HepG2 (cell line): ENCODE measurements around the gene CSTF3. TPM values are rescaled to one million over a fixed set of nuclear protein-coding genes. Genes with fewer than 3 reads are reported as not detected.

Experiments
- ATAC-seq: fragments of 200-7000 bp; cut with Tn5 transposase; 3 replicates; pipeline ENCODE4 v1.9.1; 2020; ENCODE audit warnings: mild to moderate bottlenecking, moderate library complexity
- BruUV-seq: library from RNA; stranded (reverse); fragments of 400-500 nt; replicated peaks from 2 replicates; lab custom pipeline; 2021; lab: Mats Ljungman, UMichigan
- CTCF ChIA-PET: fragments of 300-600 bp; formaldehyde crosslinking; extraction: SDS; loops from one replicate; lab custom pipeline; 2021; ENCODE audit warnings: low total read pairs, inconsistent platforms, low intra/inter-chr PET ratio; lab: Yijun Ruan, JAX
- POLR2A ChIA-PET: fragments of 350-600 bp; sonication (Branson Sonifier 250); formaldehyde crosslinking; loops from one replicate; lab custom pipeline; 2020; ENCODE audit warnings: antibody characterized with exemption, inconsistent platforms; lab: Yijun Ruan, JAX
- DNase-seq: peaks from one replicate; pipeline ENCODE4 v3.0.0-alpha.2; 2015; ENCODE audit warnings: low spot score
- FAIRE-seq: peaks from 3 replicates; lab custom pipeline; 2011; peaks lifted over from hg19 to GRCh38; lab: Jason Lieb, UNC
- H2AFZ ChIP-seq: one replicate; pipeline ENCODE4 v1.6.1; 2011; ENCODE audit warnings: low read length, inconsistent platforms
- H3K27ac ChIP-seq: fragments of 300-600 bp; 3 replicates; pipeline ENCODE4 v1.8.0; 2011; ENCODE audit warnings: mixed run types, mild to moderate bottlenecking, mixed read lengths, low read length, inconsistent platforms; ENCODE audit not compliant: insufficient read depth; ENCODE audit errors: extremely low read length
- H3K27me3 ChIP-seq, 2 experiments: fragments of 200-600 bp in 1 of 2; 2 replicates in 1 of 2; 3 replicates in 1 of 2; pipeline versions ENCODE4 v1.6.0 to v1.8.0; 2011; ENCODE audit warnings: low read length in 2 of 2, mild to moderate bottlenecking in 2 of 2, moderate library complexity in 2 of 2, inconsistent platforms in 1 of 2; ENCODE audit not compliant: insufficient read depth in 2 of 2, control insufficient read depth in 1 of 2
- H3K36me3 ChIP-seq, 2 experiments: fragments of 200-600 bp in 1 of 2; replicated peaks in 1 of 2; 2 replicates in 1 of 2; 3 replicates in 1 of 2; pipeline versions ENCODE4 v1.5.1 to v1.8.0; 2011; ENCODE audit warnings: low read length in 2 of 2, inconsistent platforms in 1 of 2; ENCODE audit not compliant: insufficient read depth in 2 of 2, control insufficient read depth in 1 of 2
- H3K4me1 ChIP-seq: 2 replicates; pipeline ENCODE4 v1.5.1; 2012; ENCODE audit warnings: low read length, inconsistent platforms; ENCODE audit not compliant: insufficient read depth
- H3K4me2 ChIP-seq: 2 replicates; pipeline ENCODE4 v1.6.0; 2011; ENCODE audit warnings: low read depth, low read length, inconsistent platforms
- H3K4me3 ChIP-seq, 3 experiments: fragments of 200-600 bp in 1 of 3; sonication (generic), shearing (Covaris generic) in 1 of 3; replicated peaks in 1 of 3; 2 replicates each; pipeline ENCODE4 v1.5.1; 2011 to 2016; ENCODE audit warnings: low read length in 3 of 3, inconsistent platforms in 2 of 3, low read depth in 2 of 3, mild to moderate bottlenecking in 2 of 3, control low read depth in 1 of 3, mixed read lengths in 1 of 3; ENCODE audit not compliant: insufficient read depth in 1 of 3
- H3K79me2 ChIP-seq: one replicate; pipeline ENCODE4 v1.6.1; 2011; ENCODE audit warnings: low read length, inconsistent platforms; ENCODE audit not compliant: insufficient read depth
- H3K9ac ChIP-seq: 2 replicates; pipeline ENCODE4 v1.6.0; 2011; ENCODE audit warnings: mild to moderate bottlenecking, low read depth, low read length, inconsistent platforms; ENCODE audit not compliant: insufficient read depth
- H3K9me3 ChIP-seq: 2 replicates; pipeline ENCODE4 v1.5.1; 2012; ENCODE audit warnings: mild to moderate bottlenecking, low read length
- H4K20me1 ChIP-seq: 2 replicates; pipeline ENCODE4 v1.6.0; 2011; ENCODE audit warnings: inconsistent platforms, mild to moderate bottlenecking, low read length, moderate library complexity; ENCODE audit not compliant: insufficient read depth
- HMG20B ChIP-seq: conservative IDR thresholded peaks from 2 replicates; pipeline ENCODE4 v1.6.1; 2016; ENCODE audit warnings: missing genetic modification reagents, missing compliant biosample characterization
- KDM5B ChIP-seq: sonication (generic); formaldehyde crosslinking; IDR thresholded peaks from 2 replicates; pipeline ENCODE4 v1.4.0; 2020; ENCODE audit warnings: missing genetic modification reagents, mild to moderate bottlenecking, borderline replicate concordance
- KLF9 ChIP-seq: IDR thresholded peaks from 2 replicates; pipeline ENCODE4 v1.6.1; 2016; ENCODE audit warnings: low read depth
- RFX3 ChIP-seq: IDR thresholded peaks from 2 replicates; pipeline ENCODE4 v1.6.1; 2016; ENCODE audit warnings: missing biosample characterization, missing genetic modification reagents
- SNRNP70 ChIP-seq: fragments of 200-400 bp; formaldehyde crosslinking; IDR thresholded peaks from 2 replicates; pipeline ENCODE4 v1.6.1; 2017; ENCODE audit warnings: mild to moderate bottlenecking, low read depth, low read length, moderate library complexity
- ZFP62 ChIP-seq: sonication (generic); formaldehyde crosslinking; IDR thresholded peaks from 2 replicates; pipeline ENCODE4 v1.4.0; 2020; ENCODE audit warnings: missing genetic modification reagents
- WGBS: methylation state at CpG from one replicate; pipeline ENCODE4 v1.1.6; 2017; ENCODE audit warnings: low lambda C conversion rate; 5-methylcytosine and 5-hydroxymethylcytosine counted together
- in situ Hi-C: cut with HindIII; loops from 2 replicates; pipeline ENCODE4 v1.10.0; 2017; ENCODE audit warnings: low pct_unique_long_range_greater_than_20kb; ENCODE audit not compliant: extremely low pct_ligation_motif_present
- intact Hi-C: fragments of 100-400 bp; cut with micrococcal nuclease; formaldehyde crosslinking; loops from one replicate; pipeline ENCODE4 v1.10.0; 2022; ENCODE audit not compliant: unreplicated experiment
- polyA plus RNA-seq, 8 experiments: library from polyadenylated mRNA; depleted of rRNA in 3 of 8; stranded (reverse) in 7 of 8; unstranded in 1 of 8; fragments of >200 nt; fragmentation: Illumina TruSeq in 4 of 8; extraction: Trizol in 4 of 8; gene quantifications; 2 replicates each; pipeline versions ENCODE4 v1.2.1 to v1.2.3, GENCODE V29; 2011 to 2016; ENCODE audit warnings: low read depth in 4 of 8, missing spikeins in 1 of 8, mixed read lengths in 1 of 8; ENCODE audit not compliant: insufficient read depth in 1 of 8
- total RNA-seq, 5 experiments: library from RNA; depleted of rRNA; stranded (reverse); fragments of >200 nt; fragmentation: Illumina TruSeq; extraction: Trizol; gene quantifications; 2 replicates each; pipeline ENCODE4 v1.2.3, GENCODE V29; 2016; ENCODE audit warnings: low read depth in 1 of 5
- TF ChIP-seq, protein P1 (sequence below): sonication (generic); formaldehyde crosslinking; IDR thresholded peaks from 2 replicates; pipeline ENCODE4 v1.4.0; 2020; ENCODE audit warnings: low read depth, mild to moderate bottlenecking, missing genetic modification reagents
- TF ChIP-seq, protein P2 (sequence below): sonication (generic); formaldehyde crosslinking; IDR thresholded peaks from 2 replicates; pipeline ENCODE4 v1.4.0; 2020; ENCODE audit warnings: missing genetic modification reagents
- TF ChIP-seq, protein P3 (sequence below): sonication (generic); formaldehyde crosslinking; IDR thresholded peaks from 2 replicates; pipeline ENCODE4 v1.8.0; 2022; ENCODE audit warnings: low read depth, missing genetic modification reagents
- TF ChIP-seq, protein P4 (sequence below): IDR thresholded peaks from 2 replicates; pipeline ENCODE4 v1.6.1; 2016; ENCODE audit warnings: missing biosample characterization, missing genetic modification reagents, low read depth

CSTF3 gene
- total and polyA plus RNA-seq, 2 of the 13 experiments (the other 11 are each of a cell fraction or from before 2014, with no cell fraction given) = 21.5 to 43.6 TPM

DNA sequence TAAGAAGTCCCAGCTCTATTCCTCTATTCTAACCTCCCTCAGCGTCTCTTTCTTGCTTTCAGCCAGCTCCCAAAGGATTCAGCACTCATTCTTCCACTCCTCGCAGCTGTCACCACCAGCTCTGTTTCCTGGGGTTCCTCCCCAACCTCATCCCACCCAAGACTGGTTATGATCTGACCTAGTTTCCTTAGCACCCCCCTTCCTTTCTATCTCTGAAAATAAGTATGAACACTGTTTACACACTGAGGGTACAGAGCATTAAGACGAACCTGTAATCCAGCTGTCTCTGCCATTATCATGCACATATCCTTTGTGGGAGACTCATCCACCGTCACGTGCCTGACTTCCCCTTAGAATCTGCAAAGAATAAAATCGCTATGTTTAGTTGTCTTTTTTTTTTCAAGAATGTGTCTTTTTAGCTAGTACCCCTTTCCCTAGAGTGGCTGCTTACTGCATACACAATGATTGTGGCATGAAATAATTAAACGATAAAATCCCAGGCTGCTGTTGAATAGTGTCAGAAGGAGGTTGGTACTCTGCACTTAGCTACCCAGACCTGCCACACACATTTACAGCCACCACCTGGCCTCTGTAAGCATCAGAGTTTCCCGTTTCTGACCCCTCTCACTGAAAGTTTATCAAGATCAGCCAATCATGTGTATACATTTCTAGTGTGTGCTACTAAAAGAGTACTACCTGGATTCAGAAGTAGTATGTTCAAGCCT is 26.9 kb upstream of the CSTF3 start:
- WGBS = 66% methylated on average over 8 of the region's 8 CpGs
- ATAC-seq = no peak

More for the DNA sequence above, 26.9 kb upstream of the CSTF3 start:
- Histone ChIP-seq H3K27me3 (no peaks in the 10 kb centered on the region), H3K27ac (no peak overlapping the region), H3K9ac (no peak overlapping the region), H3K4me1 (peaks cover 4% of the 10 kb centered on the region), H3K4me3 (no peak overlapping the region), H2AFZ (no peak overlapping the region), H4K20me1 (no peaks in the 10 kb centered on the region), H3K9me3 (no peaks in the 10 kb centered on the region), H3K79me2 (no peaks in the 10 kb centered on the region), H3K36me3 (no peaks in the 10 kb centered on the region), H3K4me2 (no peak overlapping the region)
- in situ Hi-C loops (no loop called here), intact Hi-C loops (no loop called here)
- FAIRE-seq (no peak), DNase-seq (no peak)
- ChIA-PET CTCF (no interaction called here), POLR2A (no interaction called here)
- TF ChIP-seq, protein P1, sequence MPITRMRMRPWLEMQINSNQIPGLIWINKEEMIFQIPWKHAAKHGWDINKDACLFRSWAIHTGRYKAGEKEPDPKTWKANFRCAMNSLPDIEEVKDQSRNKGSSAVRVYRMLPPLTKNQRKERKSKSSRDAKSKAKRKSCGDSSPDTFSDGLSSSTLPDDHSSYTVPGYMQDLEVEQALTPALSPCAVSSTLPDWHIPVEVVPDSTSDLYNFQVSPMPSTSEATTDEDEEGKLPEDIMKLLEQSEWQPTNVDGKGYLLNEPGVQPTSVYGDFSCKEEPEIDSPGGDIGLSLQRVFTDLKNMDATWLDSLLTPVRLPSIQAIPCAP (CRISPR knock-in tag) = no peak
- TF ChIP-seq, protein P2, sequence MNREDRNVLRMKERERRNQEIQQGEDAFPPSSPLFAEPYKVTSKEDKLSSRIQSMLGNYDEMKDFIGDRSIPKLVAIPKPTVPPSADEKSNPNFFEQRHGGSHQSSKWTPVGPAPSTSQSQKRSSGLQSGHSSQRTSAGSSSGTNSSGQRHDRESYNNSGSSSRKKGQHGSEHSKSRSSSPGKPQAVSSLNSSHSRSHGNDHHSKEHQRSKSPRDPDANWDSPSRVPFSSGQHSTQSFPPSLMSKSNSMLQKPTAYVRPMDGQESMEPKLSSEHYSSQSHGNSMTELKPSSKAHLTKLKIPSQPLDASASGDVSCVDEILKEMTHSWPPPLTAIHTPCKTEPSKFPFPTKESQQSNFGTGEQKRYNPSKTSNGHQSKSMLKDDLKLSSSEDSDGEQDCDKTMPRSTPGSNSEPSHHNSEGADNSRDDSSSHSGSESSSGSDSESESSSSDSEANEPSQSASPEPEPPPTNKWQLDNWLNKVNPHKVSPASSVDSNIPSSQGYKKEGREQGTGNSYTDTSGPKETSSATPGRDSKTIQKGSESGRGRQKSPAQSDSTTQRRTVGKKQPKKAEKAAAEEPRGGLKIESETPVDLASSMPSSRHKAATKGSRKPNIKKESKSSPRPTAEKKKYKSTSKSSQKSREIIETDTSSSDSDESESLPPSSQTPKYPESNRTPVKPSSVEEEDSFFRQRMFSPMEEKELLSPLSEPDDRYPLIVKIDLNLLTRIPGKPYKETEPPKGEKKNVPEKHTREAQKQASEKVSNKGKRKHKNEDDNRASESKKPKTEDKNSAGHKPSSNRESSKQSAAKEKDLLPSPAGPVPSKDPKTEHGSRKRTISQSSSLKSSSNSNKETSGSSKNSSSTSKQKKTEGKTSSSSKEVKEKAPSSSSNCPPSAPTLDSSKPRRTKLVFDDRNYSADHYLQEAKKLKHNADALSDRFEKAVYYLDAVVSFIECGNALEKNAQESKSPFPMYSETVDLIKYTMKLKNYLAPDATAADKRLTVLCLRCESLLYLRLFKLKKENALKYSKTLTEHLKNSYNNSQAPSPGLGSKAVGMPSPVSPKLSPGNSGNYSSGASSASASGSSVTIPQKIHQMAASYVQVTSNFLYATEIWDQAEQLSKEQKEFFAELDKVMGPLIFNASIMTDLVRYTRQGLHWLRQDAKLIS (CRISPR knock-in tag) = no peak
- TF ChIP-seq, protein P3, sequence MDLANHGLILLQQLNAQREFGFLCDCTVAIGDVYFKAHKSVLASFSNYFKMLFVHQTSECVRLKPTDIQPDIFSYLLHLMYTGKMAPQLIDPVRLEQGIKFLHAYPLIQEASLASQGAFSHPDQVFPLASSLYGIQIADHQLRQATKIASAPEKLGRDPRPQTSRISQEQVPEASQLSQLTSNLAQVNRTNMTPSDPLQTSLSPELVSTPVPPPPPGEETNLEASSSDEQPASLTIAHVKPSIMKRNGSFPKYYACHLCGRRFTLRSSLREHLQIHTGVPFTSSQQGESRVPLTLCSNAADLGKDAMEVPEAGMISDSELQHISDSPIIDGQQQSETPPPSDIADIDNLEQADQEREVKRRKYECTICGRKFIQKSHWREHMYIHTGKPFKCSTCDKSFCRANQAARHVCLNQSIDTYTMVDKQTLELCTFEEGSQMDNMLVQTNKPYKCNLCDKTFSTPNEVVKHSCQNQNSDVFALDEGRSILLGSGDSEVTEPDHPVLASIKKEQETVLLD (CRISPR knock-in tag) = no peak
- TF ChIP-seq SNRNP70 = no peak
- no peak for TF ChIP-seq RFX3 (CRISPR knock-in tag)
- no peak for TF ChIP-seq ZFP62
- TF ChIP-seq KDM5B (CRISPR knock-in tag) = no peak
- no peak for TF ChIP-seq HMG20B (CRISPR knock-in tag)
- TF ChIP-seq KLF9 (CRISPR knock-in tag) = no peak
- TF ChIP-seq, protein P4, sequence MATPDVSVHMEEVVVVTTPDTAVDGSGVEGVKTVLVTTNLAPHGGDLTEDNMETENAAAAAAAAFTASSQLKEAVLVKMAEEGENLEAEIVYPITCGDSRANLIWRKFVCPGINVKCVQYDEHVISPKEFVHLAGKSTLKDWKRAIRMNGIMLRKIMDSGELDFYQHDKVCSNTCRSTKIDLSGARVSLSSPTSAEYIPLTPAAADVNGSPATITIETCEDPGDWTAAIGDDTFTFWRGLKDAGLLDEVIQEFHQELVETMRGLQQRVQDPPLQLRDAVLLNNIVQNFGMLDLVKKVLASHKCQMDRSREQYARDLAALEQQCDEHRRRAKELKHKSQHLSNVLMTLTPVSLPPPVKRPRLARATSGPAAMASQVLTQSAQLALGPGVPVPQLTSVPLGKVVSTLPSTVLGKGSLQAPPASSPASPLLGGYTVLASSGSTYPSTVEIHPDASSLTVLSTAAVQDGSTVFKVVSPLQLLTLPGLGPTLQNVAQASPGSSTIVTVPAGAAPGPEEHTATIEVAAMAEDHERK (CRISPR knock-in tag) = no peak
- BruUV-seq = no TSS peak
